Activated naive CD4-positive, alpha-beta T cell (primary cell): Measurements from ENCODE around the gene STPG4.

Source experiments
- DNase-seq, 4 experiments: peaks; one replicate each; lab custom pipeline; 2025; lab: John Stamatoyannopoulos, UW

STPG4 gene

GRCh38 chr2:47087051-47087450 lies 68.1 kb downstream of the STPG4 start:
- no peak for DNase-seq

- no peak for DNase-seq
These were observed 68.5 kb downstream of the STPG4 start for GRCh38 chr2:47086571-47086970.

GRCh38 chr2:47086054-47086471 lies 69.0 kb downstream of the STPG4 start:
- no peak for DNase-seq

- no peak for DNase-seq
These were observed 71.0 kb downstream of the STPG4 start for GRCh38 chr2:47083886-47084687.

DNA sequence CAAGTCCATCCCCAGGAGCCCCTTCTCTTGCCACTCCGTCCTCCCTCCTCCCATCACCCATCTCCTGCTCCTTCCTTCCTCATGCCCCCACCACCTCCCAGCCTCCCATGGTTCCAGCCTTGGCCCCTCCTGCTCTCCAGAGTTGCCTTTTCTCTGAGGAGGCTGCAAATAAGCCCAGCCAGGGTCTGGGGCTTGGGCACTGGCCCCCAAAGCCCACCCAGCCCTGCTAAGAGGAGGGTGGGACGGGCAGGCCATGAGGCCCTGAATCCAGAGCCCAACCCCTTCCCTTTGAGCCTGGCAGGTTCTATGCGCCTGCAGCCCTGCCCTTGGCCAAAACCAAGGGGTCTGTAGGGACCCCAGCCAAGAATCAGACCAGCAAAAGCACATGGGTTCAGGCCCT lies 71.6 kb downstream of the STPG4 start:
- no peak for DNase-seq

DNA sequence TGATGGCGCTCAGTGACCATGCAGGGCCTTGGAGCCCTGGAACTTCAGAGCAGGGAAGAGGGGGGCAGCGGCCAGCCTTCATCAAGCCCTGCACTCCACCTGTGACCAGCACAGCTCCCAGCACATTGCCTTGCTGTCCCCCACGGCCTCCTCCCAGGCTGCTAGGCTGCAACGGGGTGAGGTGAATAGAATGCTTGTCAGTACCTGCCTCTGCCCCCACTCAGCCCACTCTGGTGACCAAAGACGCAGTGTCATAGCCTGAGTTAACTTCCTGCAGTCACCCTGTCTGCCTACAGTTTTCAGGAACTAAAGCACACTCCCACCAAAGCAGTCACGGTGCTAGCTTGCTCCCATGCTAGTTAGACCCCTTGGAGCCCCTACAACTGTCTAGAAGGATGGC lies 72.1 kb downstream of the STPG4 start:
- DNase-seq: no peak

DNA sequence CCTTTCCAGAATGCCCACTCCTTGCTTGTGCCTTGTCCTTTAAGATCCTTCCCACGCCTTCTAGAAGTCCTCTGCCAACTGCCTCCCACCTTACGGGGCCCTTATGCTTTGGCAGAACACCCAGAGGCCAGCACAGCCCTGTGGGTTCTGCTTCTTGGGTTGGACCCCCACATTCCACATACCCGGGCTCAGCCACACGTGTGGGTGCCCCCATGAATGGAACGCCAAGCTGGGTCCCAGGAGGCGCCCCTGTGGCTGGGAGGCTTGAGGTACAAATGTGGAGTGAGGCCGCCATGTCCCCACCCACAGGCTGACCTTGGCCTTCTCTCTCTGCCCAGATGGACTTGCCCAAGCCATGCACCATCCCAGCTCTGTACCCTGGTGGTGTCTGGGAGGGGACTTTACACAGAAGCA lies 74.2 kb downstream of the STPG4 start:
- no peak for DNase-seq

- no peak for DNase-seq
These were observed 75.3 kb downstream of the STPG4 start for GRCh38 chr2:47079515-47080412.

- no peak for DNase-seq
These were observed 76.3 kb downstream of the STPG4 start for GRCh38 chr2:47078541-47079482.

DNA sequence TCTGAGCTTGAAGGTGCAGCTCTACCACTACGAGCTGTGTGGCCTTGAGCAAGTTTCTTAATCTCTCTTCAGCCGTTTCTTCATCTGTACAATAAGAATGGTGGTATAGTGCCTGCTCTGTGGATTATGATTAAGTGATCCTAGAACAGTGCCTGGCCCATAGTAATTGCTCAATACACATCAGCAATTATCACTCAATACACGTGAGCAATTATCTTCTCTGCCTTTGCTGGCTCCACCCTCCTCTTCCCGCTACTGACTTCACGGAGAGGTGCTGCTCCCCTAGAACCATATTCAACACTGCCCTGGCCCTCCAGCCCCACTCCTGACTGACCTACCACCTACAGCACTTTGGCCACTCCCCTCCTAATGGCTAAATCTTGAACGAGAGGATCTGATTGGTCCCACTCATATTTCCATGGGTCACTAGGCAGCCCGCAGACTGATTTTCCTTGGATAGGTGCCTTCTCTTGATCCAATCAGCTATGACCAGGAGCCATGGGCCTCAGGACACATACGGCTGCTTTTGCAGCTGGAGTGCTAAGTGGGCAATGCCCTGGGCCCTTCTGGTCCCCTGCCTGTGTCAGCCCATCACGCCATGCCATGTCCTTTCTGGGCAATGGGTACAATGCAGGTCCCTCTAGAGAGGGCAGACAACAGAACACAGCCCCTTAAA lies 77.5 kb downstream of the STPG4 start:
- DNase-seq: no peak

GRCh38 chr2:47076586-47077441 lies 78.3 kb downstream of the STPG4 start:
- no peak for DNase-seq

- no peak for DNase-seq
These were observed 79.0 kb downstream of the STPG4 start for GRCh38 chr2:47076126-47076506.

GRCh38 chr2:47075361-47076125 lies 79.6 kb downstream of the STPG4 start:
- DNase-seq: no peak

DNA sequence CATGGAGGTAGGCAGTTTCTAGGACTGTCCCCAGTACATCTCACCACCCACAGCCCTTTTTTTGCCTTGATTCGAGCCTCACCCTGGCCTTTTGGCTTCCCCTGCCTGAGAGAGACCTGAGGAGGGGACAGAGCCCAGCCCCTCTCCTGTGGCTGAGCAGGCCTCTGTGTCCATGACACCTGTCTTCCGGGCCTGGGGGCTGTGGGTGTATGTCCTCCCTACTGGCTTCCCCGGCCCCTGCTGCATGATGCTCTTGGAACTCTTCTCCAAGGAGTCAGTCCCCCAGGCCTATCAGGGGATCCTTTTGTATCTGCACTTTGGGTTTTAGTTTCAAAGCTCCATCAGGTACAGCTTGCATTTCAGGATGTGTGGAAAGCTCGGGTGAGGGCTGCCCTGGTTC lies 80.4 kb downstream of the STPG4 start:
- no peak for DNase-seq

- DNase-seq: no peak
These were observed 81.5 kb downstream of the STPG4 start for GRCh38 chr2:47073641-47074040.

DNA sequence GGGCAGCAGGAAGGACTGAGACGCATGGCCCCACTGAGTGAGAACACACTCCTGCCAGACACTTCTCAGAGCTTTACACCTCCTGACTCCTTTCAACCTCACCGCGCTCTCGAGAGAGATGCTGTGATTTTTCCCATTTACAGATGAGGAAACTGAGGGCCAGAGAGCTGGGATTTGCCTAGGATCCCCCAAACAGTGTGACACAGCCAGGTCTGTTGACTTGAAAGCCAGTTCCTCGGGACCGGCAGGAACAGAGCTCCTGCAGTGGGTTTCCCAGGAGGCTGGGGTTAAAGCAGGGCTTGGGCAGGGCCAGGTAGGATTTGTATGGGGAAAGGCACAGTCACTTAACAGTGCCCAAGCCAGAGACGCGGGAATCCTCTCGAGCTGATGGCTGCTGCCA lies 81.9 kb downstream of the STPG4 start:
- no peak for DNase-seq

DNA sequence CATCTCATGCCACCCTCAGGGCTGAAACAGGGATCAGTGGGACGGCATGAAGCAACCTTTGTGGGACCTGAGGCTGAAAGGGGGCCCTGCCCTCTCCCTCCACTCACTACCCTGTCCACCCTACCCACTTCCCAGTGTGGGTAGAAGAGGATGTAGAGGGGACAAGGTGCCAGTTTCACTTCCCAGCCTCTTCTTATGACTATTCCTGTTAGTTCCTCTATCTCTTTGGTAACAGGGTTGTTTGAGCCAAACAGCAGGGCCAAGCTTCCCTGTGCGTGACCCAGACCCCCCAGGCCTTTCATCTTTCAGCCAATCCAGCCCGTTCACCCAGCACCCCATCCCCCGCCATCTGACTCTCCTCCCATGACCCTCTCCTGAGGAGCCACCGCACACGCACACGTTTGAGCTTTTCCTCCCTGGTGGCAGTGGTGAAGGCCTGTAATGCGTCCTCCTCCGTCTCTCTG lies 82.3 kb downstream of the STPG4 start:
- no peak for DNase-seq

DNA sequence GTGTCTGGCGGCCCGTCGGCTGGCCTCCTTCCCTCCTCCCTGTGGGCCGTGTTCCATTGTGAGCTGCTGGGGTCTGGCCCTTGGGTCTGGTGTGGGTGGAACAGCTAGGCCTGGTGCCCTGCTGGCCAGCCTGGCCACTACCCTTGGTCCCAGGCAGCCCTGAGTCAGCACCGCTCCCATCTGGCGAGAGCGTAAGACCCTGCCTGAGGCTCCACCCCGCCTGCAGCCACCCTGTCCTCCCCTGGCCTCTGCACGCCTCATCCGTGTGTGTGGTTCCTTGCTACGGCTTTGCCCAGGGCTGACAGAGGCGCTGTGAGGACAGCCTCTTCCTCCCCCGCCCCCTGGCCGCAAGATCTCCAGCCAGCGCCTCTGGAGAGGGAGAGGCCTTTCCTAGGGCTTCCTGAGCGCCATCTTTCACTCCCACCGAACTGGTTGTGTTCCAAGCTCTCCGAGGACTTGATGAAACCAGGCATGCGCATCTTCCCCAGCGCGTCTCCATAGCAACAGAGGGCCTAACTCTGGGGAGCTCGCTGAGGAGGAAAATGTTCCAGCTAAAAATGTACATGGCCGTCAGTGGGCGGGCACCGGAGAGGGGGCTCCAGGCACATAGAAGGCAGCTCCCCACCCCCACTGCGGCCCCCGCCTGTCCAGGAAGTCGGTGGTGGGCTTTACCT lies 83.0 kb downstream of the STPG4 start:
- no peak for DNase-seq
